GM18505 (cell line): ENCODE results near the gene APCDD1L.

Experiments
- ATAC-seq: cut with Tn5 transposase; IDR thresholded peaks from one replicate; pipeline ENCODE4 v1.9.1; 2021; ENCODE audit not compliant: unreplicated experiment
- POLR2A ChIP-seq: IDR thresholded peaks from 4 replicates; pipeline ENCODE4 v1.6.1; 2011; ENCODE audit warnings: borderline replicate concordance; ENCODE audit not compliant: insufficient read depth, insufficient read length; ENCODE audit errors: extremely low read depth

Gene APCDD1L

GRCh38 chr20:58494923-58495622, 20.1 kb downstream of the APCDD1L start:
- no peak for ATAC-seq
- TF ChIP-seq POLR2A = no peak

- ATAC-seq = no peak
- TF ChIP-seq POLR2A = no peak
Measured at GRCh38 chr20:58492795-58493524, 22.2 kb downstream of the APCDD1L start.

- no peak for TF ChIP-seq POLR2A
- ATAC-seq = no peak
Measured at GRCh38 chr20:58492074-58492718, 23.0 kb downstream of the APCDD1L start.

DNA sequence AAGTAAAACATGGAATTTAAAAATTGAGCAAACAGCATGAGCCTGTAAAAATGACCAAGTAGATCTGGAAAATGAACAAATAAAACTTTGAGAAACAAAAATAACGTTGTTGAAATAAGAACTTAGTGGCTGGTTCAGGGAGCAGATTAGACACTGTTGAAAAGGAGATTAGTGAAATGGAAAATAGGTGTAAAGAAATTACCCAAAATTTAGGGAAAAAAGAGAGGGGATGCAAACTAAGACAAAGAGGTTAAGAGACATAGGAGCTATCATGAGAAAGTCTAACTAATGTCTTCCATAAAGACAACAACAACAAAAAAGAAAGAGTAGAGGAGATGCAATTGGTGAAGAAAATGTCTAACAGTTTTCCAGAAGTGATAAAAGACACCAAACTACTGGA, 29.0 kb downstream of the APCDD1L start:
- TF ChIP-seq POLR2A = no peak
- no peak for ATAC-seq

DNA sequence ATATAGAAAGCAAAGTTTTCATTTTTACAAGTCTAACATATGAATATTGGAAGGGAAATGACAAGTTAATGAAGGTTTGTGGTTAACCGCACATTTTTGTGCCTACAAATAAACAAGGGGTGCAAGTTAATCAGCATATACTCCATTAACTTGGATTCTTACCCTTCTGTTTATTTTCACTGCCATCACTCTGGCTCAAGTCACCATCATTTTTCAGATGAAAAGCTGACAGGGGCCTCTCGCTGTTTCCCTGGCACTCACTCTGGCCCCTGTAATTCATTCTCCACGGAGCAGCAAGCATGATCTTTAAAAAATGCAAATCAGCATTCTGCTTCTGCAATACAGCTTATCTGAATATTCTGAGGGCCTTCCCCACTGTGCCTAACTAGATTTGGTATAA, 29.8 kb downstream of the APCDD1L start:
- ATAC-seq = no peak
- no peak for TF ChIP-seq POLR2A

- no peak for ATAC-seq
- no peak for TF ChIP-seq POLR2A
Measured at GRCh38 chr20:58483470-58483869, 31.7 kb downstream of the APCDD1L start.

GRCh38 chr20:58483051-58483450, 32.1 kb downstream of the APCDD1L start:
- ATAC-seq = no peak

DNA sequence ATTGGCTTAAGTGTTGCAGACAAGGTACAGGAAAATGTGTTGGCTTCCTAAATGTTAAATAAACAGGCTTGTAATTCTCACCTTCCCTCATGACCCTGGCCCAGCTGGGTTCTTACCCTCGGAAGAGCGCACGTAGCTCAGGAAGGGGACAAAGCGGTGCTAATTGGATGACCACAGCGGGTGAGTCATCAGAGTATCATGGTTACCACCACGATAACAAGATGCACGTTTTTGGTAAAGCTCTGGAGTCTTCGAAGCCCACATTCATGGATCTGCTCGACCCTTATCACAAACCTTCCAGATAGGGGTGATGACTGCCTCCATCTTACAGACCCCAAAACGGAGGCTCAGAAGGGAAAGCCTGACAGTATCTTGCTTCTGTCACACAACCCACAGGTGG, 32.8 kb downstream of the APCDD1L start:
- TF ChIP-seq POLR2A = no peak
- no peak for ATAC-seq

More at GRCh38 chr20:58483051-58483450, 32.1 kb downstream of the APCDD1L start:
- TF ChIP-seq POLR2A = no peak

DNA sequence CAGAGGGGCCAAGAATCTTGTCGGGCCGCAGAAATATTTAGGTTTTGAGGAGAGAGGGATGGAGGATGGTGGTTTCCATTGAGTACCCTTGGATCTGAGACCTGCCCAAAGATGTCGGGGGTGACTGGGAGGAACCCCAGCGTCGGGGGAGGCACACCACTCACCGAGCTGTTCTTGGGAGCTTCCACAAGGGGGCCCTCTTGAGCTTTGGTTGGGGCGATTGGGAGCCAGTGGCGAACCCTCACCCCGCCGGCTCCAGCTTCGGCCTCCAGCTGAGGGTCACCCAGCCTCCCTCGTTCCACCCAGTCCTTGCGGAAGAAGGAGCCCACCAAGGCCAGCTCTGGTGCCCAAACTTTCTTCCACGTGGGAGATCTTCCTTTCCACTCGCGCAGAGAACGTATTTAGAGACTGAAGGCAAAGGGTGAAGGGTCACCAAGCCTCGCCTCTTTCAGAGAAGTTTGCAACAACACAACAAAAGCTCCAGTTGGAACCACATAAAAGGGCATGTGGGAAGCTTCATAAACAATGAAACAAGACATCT, 33.6 kb downstream of the APCDD1L start:
- no peak for TF ChIP-seq POLR2A
- no peak for ATAC-seq

DNA sequence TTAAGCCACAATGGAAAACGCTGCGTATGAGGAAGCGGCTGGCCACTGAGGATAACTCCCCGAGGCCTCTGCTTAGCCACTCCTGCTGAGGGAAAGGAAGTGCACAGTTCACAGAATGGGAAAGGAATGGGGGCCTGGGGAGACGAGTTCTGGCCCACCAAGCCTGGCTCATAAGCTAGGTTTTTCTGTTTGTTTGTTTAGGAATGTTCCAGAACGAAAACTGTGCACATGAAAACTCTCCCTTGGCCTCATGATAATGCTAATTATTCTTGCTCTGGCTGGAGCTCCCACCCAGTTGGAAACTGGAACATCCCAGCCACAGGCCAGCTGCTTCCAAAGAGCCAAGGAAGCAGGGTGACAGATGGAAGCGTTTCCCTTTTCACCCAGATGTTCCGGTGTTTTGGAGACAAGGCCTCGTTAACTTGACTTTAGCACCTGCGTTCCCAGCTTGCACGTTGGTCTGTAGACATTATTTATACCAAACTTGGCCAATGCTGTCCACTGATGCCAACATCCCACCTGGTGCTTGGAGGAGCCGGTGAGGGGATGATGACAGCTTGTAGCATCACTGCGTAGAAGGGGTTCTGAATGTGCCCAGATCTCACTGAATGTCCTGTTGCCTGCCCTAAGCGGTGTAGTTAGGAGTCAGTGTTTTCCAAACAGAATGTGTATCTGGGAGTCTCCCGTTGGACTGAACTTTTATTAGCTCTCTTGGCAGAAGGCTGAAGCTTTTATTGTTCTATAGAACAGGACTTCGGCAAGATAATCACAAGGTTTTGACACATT, 34.5 kb downstream of the APCDD1L start:
- ATAC-seq = no peak
- TF ChIP-seq POLR2A = no peak

GRCh38 chr20:58479726-58480440, 35.3 kb downstream of the APCDD1L start:
- TF ChIP-seq POLR2A = no peak
- ATAC-seq = no peak

- no peak for TF ChIP-seq POLR2A
- no peak for ATAC-seq
Measured at GRCh38 chr20:58478141-58478805, 36.9 kb downstream of the APCDD1L start.
